MM.1S (cell line): Measurements from ENCODE around the gene TUBGCP3.

Experiments
- DNase-seq: peaks from one replicate; pipeline ENCODE4 v3.0.0-alpha.2; 2015
- H2AFZ ChIP-seq: fragments of 300-600 bp; sonication (generic); 2 replicates; pipeline ENCODE4 v1.6.0; 2016; ENCODE audit warnings: antibody characterized with exemption, low read length
- H3F3A ChIP-seq: fragments of 300-600 bp; sonication (generic); 2 replicates; pipeline ENCODE4 v1.6.1; 2016; ENCODE audit warnings: mild to moderate bottlenecking, antibody characterized with exemption, low read length, moderate library complexity, mixed read lengths; ENCODE audit not compliant: insufficient read depth
- H3K27ac ChIP-seq: fragments of 300-600 bp; sonication (generic); 2 replicates; pipeline ENCODE4 v1.5.1; 2016; ENCODE audit warnings: mild to moderate bottlenecking, low read length
- H3K27me3 ChIP-seq: fragments of 300-600 bp; sonication (generic); replicated peaks from 2 replicates; pipeline ENCODE4 v1.6.0; 2016; ENCODE audit warnings: low read length; ENCODE audit not compliant: insufficient read depth
- H3K36me3 ChIP-seq: fragments of 300-600 bp; sonication (generic); replicated peaks from 2 replicates; pipeline ENCODE4 v1.6.1; 2016; ENCODE audit warnings: mild to moderate bottlenecking, low read length, mixed read lengths; ENCODE audit not compliant: insufficient read depth
- H3K4me1 ChIP-seq: fragments of 300-600 bp; sonication (generic); 2 replicates; pipeline ENCODE4 v1.6.1; 2016; ENCODE audit warnings: low read length, mixed read lengths
- H3K4me2 ChIP-seq: fragments of 300-600 bp; sonication (generic); 2 replicates; pipeline ENCODE4 v1.6.0; 2016; ENCODE audit warnings: low read depth, low read length
- H3K4me3 ChIP-seq: fragments of 300-600 bp; sonication (generic); 2 replicates; pipeline ENCODE4 v1.5.1; 2016; ENCODE audit warnings: low read length, mixed read lengths
- H3K79me2 ChIP-seq: fragments of 300-600 bp; sonication (generic); 2 replicates; pipeline ENCODE4 v1.6.1; 2016; ENCODE audit warnings: mixed run types, low read length, mixed read lengths
- H3K9ac ChIP-seq: fragments of 300-600 bp; sonication (generic); 2 replicates; pipeline ENCODE4 v1.6.1; 2016; ENCODE audit warnings: low read length, mixed read lengths
- H3K9me2 ChIP-seq: fragments of 300-600 bp; sonication (generic); replicated peaks from 2 replicates; pipeline ENCODE4 v1.6.1; 2016; ENCODE audit warnings: mild to moderate bottlenecking, low read length, mixed read lengths; ENCODE audit not compliant: insufficient read depth
- H3K9me3 ChIP-seq: fragments of 300-600 bp; sonication (generic); replicated peaks from 2 replicates; pipeline ENCODE4 v1.6.1; 2016; ENCODE audit warnings: mild to moderate bottlenecking, low read length, mixed read lengths; ENCODE audit not compliant: insufficient read depth
- H4K20me1 ChIP-seq: fragments of 300-600 bp; sonication (generic); 2 replicates; pipeline ENCODE4 v1.6.1; 2016; ENCODE audit warnings: mild to moderate bottlenecking, low read length, moderate library complexity, mixed read lengths; ENCODE audit not compliant: insufficient read depth
- CTCF ChIP-seq: fragments of 300-600 bp; sonication (generic); IDR thresholded peaks from 2 replicates; pipeline ENCODE4 v1.5.1; 2016; ENCODE audit warnings: antibody characterized with exemption, low read length, mixed read lengths
- EZH2 ChIP-seq: fragments of 300-600 bp; sonication (generic); optimal IDR thresholded peaks from 2 replicates; pipeline ENCODE3; 2017; ENCODE audit warnings: low read depth, mild to moderate bottlenecking, antibody characterized with exemption, low read length, mixed read lengths
- EZH2phosphoT487 ChIP-seq: fragments of 300-600 bp; sonication (generic); IDR thresholded peaks from 2 replicates; pipeline ENCODE4 v1.6.1; 2018; ENCODE audit warnings: antibody characterized with exemption, low read length

The TUBGCP3 gene

GRCh38 chr13:112579310-112579843, 8.6 kb downstream of the TUBGCP3 start:
- no peak for TF ChIP-seq CTCF
- no peak for TF ChIP-seq EZH2phosphoT487
- TF ChIP-seq EZH2: no peak
- peaks cover 99% of the 10 kb centered on the region for H3K79me2 ChIP-seq

GRCh38 chr13:112576768-112577167, 11.2 kb downstream of the TUBGCP3 start:
- H4K20me1 ChIP-seq: peaks cover 73% of the 10 kb centered on the region

More at GRCh38 chr13:112579310-112579843, 8.6 kb downstream of the TUBGCP3 start:
- H3K9me3 ChIP-seq: no peaks in the 10 kb centered on the region
- H3K9me2 ChIP-seq: no peaks in the 10 kb centered on the region
- H2AFZ ChIP-seq: no peak overlapping the region
- no peak overlapping the region for H3K27ac ChIP-seq
- no peaks in the 10 kb centered on the region for H3K27me3 ChIP-seq
- H3K4me1 ChIP-seq: peaks cover 21% of the 10 kb centered on the region
- peaks cover 6% of the 10 kb centered on the region; the same call in 1 of the 2 replicates for H3F3A ChIP-seq
- peaks cover 73% of the 10 kb centered on the region for H4K20me1 ChIP-seq
- no peak overlapping the region for H3K4me2 ChIP-seq
- H3K9ac ChIP-seq: no peak overlapping the region
- DNase-seq: no peak
- no peak overlapping the region for H3K4me3 ChIP-seq
- no peaks in the 10 kb centered on the region for H3K36me3 ChIP-seq

GRCh38 chr13:112576191-112576590, 11.8 kb downstream of the TUBGCP3 start:
- no peaks in the 10 kb centered on the region for H3K9me2 ChIP-seq
- peaks cover 6% of the 10 kb centered on the region; the same call in 1 of the 2 replicates for H3F3A ChIP-seq
- H4K20me1 ChIP-seq: peaks cover 77% of the 10 kb centered on the region
- H3K27ac ChIP-seq: no peak overlapping the region
- no peaks in the 10 kb centered on the region for H3K36me3 ChIP-seq
- H3K4me1 ChIP-seq: peaks cover 21% of the 10 kb centered on the region
- H3K4me3 ChIP-seq: no peak overlapping the region
- TF ChIP-seq EZH2 (no peak), CTCF (no peak), EZH2phosphoT487 (no peak)
- H3K4me2 ChIP-seq: no peak overlapping the region
- H3K9ac ChIP-seq: no peak overlapping the region
- no peak for DNase-seq
- H2AFZ ChIP-seq: no peak overlapping the region
- H3K79me2 ChIP-seq: peaks cover 99% of the 10 kb centered on the region
- no peaks in the 10 kb centered on the region for H3K27me3 ChIP-seq
- no peaks in the 10 kb centered on the region for H3K9me3 ChIP-seq

More at GRCh38 chr13:112576768-112577167, 11.2 kb downstream of the TUBGCP3 start:
- Histone ChIP-seq H3K4me3 (no peak overlapping the region), H3K27ac (no peak overlapping the region), H3K9me2 (no peaks in the 10 kb centered on the region), H3K4me1 (peaks cover 21% of the 10 kb centered on the region), H3K9ac (no peak overlapping the region), H3K36me3 (no peaks in the 10 kb centered on the region), H2AFZ (no peak overlapping the region), H3K9me3 (no peaks in the 10 kb centered on the region), H3K27me3 (no peaks in the 10 kb centered on the region), H3F3A (peaks cover 6% of the 10 kb centered on the region; the same call in 1 of the 2 replicates), H3K4me2 (no peak overlapping the region), H3K79me2 (peaks cover 99% of the 10 kb centered on the region)
- TF ChIP-seq CTCF: no peak
- no peak for TF ChIP-seq EZH2
- TF ChIP-seq EZH2phosphoT487: no peak
- DNase-seq: no peak
